ENCODE measurements around the gene LHCGR. TPM values are rescaled to one million over a fixed set of nuclear protein-coding genes. Genes with fewer than 3 reads are reported as not detected.
A peak's percentile ranks its signal among the peaks of the same experiment; 100 is the strongest.
"Not testable (repeated sequence)": the region's sequence is repeated elsewhere in the genome, so short reads cannot be mapped to it uniquely, and the experiment has no call there.

The LHCGR gene
- total and polyA plus RNA-seq, 2 of the 13 experiments (the other 11 are each of a cell fraction or from before 2014, with no cell fraction given), result not detected

GRCh38 chr2:48749291-48750127 lies 6.0 kb downstream of the LHCGR start (continued):
- no peak for TF ChIP-seq PRDM4 (CRISPR knock-in tag; IDR thresholded peaks at IDR 0.05; ENCODE audit: borderline replicate concordance)
- no peak for TF ChIP-seq ZBTB7A (CRISPR knock-in tag; IDR thresholded peaks at IDR 0.05)
- TF ChIP-seq ZNF12 (CRISPR knock-in tag; IDR thresholded peaks at IDR 0.05), result no peak

- Histone ChIP-seq H3K27me3 (ENCODE audit: control insufficient read depth in 1 of 2, insufficient read depth in 2 of 2, low read length in 2 of 2) (no peaks in the 10 kb centered on the region; a peak in 1 of 5 replicates), H2AFZ (ENCODE audit: low read length) (no peak overlapping the region), H4K20me1 (ENCODE audit: insufficient read depth, low read length) (no peaks in the 10 kb centered on the region), H3K4me1 (ENCODE audit: insufficient read depth, low read length) (no peaks in the 10 kb centered on the region), H3K79me2 (ENCODE audit: insufficient read depth, low read length) (no peaks in the 10 kb centered on the region), H3K27ac (ENCODE audit: extremely low read length, insufficient read depth, low read length) (no peak overlapping the region), H3K9ac (ENCODE audit: insufficient read depth, low read depth, low read length) (no peak overlapping the region), H3K4me2 (ENCODE audit: low read depth, low read length) (no peak overlapping the region), H3K9me3 (ENCODE audit: low read length) (no peaks in the 10 kb centered on the region), H3K36me3 (replicated peaks in 1 of 2; ENCODE audit: control insufficient read depth in 1 of 2, insufficient read depth in 2 of 2, low read length in 2 of 2) (no peaks in the 10 kb centered on the region), H3K4me3 (replicated peaks in 1 of 3; ENCODE audit: insufficient read depth in 1 of 3, low read depth in 2 of 3, low read length in 3 of 3) (no peak overlapping the region)
- WGBS (ENCODE audit: low lambda C conversion rate), result 2% methylated on average over 6 of the region's 6 CpGs
- in situ Hi-C loops (cut with HindIII; ENCODE audit: extremely low pct_ligation_motif_present, low pct_unique_long_range_greater_than_20kb) (no loop called here), intact Hi-C loops (cut with micrococcal nuclease; ENCODE audit: unreplicated experiment) (no loop called here)
- CTCF ChIA-PET (ENCODE audit: low intra/inter-chr PET ratio, low total read pairs), result no interaction called here
- ATAC-seq (no peak), FAIRE-seq (no peak), DNase-seq (ENCODE audit: low spot score) (no peak)
- TF ChIP-seq ZZZ3 (CRISPR knock-in tag; IDR thresholded peaks at IDR 0.05; ENCODE audit: borderline replicate concordance) (no peak), ATRX (CRISPR knock-in tag; IDR thresholded peaks at IDR 0.05; ENCODE audit: borderline replicate concordance) (no peak), MAFF (IDR thresholded peaks at IDR 0.05; ENCODE audit: low read depth, low read length) (peak; percentile 46), ATF1 (CRISPR knock-in tag; IDR thresholded peaks at IDR 0.05) (no peak), ZNF850 (CRISPR knock-in tag; conservative IDR thresholded peaks at IDR 0.05) (no peak), MAFK (conservative IDR thresholded peaks at IDR 0.05 in 1 of 2, IDR thresholded peaks at IDR 0.05 in 1 of 2; ENCODE audit: low read length in 2 of 2) (peak; percentile 61 to 75), NR2F1 (CRISPR knock-in tag; IDR thresholded peaks at IDR 0.05) (no peak), ZNF558 (CRISPR knock-in tag; IDR thresholded peaks at IDR 0.05; ENCODE audit: borderline replicate concordance) (no peak)
- BruUV-seq (replicated peaks), result no TSS peak
- POLR2A ChIA-PET, result no interaction called here
Measured at GRCh38 chr2:48747319-48747718, 8.2 kb downstream of the LHCGR start.

- H3K79me2 ChIP-seq (ENCODE audit: insufficient read depth, low read length); H3K4me3 ChIP-seq (replicated peaks in 1 of 3; ENCODE audit: insufficient read depth in 1 of 3, low read depth in 2 of 3, low read length in 3 of 3); H3K27ac ChIP-seq (ENCODE audit: extremely low read length, insufficient read depth, low read length); POLR2A ChIA-PET; H4K20me1 ChIP-seq (ENCODE audit: insufficient read depth, low read length); FAIRE-seq; DNase-seq (ENCODE audit: low spot score); H3K4me2 ChIP-seq (ENCODE audit: low read depth, low read length); ATAC-seq; intact Hi-C loops (cut with micrococcal nuclease; ENCODE audit: unreplicated experiment); CTCF ChIA-PET (ENCODE audit: low intra/inter-chr PET ratio, low total read pairs); in situ Hi-C loops (cut with HindIII; ENCODE audit: extremely low pct_ligation_motif_present, low pct_unique_long_range_greater_than_20kb); H2AFZ ChIP-seq (ENCODE audit: low read length); H3K9me3 ChIP-seq (ENCODE audit: low read length); BruUV-seq (replicated peaks); H3K9ac ChIP-seq (ENCODE audit: insufficient read depth, low read depth, low read length); H3K27me3 ChIP-seq (ENCODE audit: control insufficient read depth in 1 of 2, insufficient read depth in 2 of 2, low read length in 2 of 2); H3K4me1 ChIP-seq (ENCODE audit: insufficient read depth, low read length); H3K36me3 ChIP-seq (replicated peaks in 1 of 2; ENCODE audit: control insufficient read depth in 1 of 2, insufficient read depth in 2 of 2, low read length in 2 of 2): not testable (repeated sequence)
- 64% methylated on average over 4 of the region's 4 CpGs for WGBS (ENCODE audit: low lambda C conversion rate)
Measured at GRCh38 chr2:48739236-48739635, 16.3 kb downstream of the LHCGR start.

Measured in HepG2 (cell line).